HPDE6-E6E7 (cell line): Measurements from ENCODE around the gene WDR12.
"Not testable (repeated sequence)": the region's sequence is repeated elsewhere in the genome, so short reads cannot be mapped to it uniquely, and the experiment has no call there.

Experiments
- DNase-seq: peaks from one replicate; pipeline ENCODE4 v3.0.0; 2011; ENCODE audit warnings: missing footprints; ENCODE audit errors: extremely low spot score

The WDR12 gene

DNA sequence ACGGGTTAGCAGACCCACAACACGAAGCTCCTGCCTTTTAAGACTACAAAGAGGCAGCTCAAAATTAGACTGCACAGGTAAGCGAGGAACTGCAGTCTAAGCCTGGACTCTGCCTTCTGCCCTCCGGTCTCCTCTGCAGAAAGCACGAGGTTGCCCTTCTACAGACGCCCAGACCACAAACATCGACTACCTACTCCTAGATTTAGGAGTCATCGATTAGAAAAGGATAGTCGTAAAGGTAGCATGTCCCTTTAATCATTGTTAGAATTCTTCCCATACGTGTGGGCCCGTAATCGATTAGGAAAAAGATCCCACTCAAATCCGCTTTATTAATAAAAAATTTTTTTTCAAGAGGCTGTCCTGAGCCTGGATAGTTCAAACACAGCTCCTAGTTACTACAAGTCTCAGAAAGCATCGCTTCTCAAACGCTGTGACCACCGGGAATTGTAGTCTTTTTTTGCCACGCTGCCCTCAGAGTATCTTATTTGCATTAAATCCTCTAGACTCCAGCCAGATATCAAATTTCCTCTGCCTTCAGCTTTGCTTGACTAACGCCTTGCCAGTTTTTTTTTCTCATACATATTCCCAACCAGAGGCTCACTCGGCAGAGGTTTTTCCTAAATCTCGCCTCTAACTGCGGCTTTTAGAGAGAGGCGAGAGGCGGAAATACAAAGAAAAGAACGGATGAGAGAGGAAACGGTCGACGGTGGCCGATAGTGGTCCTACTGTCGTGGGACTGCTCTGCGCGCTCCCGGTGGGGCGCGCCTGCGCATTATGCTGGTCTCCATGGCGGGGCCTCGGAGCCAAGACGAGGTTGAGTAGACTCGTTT, at the start of gene WDR12, which contains the start of gene CARF:
Gene WDR12, minus strand, starts transcription at position 162 of the 830 bp plus-strand sequence. CDS start 197 bp downstream, outside the sequence.
Gene CARF, plus strand, starts transcription at position 764 of the 830 bp plus-strand sequence. CDS start 29,628 bp downstream, outside the sequence.
- peak; percentile 81 for DNase-seq

DNA sequence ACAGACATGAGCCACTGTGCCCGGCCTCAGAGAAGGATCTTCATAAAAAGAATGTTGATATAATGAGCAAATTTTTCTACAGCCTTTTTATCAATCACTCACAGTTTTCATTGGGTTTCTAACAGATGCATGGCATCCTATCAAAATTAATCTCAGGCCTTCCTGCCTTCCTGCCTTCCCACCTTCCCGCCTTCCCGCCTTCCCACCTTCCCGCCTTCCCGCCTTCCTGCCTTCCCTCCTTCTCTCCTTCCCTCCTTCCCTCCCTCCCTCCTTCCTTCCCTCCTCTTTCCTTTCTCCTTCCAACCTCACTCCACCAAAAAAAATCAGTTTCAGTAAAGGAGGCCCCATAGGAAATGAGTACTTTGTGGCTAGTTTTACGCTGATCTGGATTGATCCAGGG, 49.1 kb upstream of the WDR12 start:
- no peak for DNase-seq

- no peak for DNase-seq
Measured at GRCh38 chr2:202950592-202950991, 39.1 kb upstream of the WDR12 start.

- not testable (repeated sequence) for DNase-seq
Measured at GRCh38 chr2:202949333-202949732, 37.9 kb upstream of the WDR12 start.

DNA sequence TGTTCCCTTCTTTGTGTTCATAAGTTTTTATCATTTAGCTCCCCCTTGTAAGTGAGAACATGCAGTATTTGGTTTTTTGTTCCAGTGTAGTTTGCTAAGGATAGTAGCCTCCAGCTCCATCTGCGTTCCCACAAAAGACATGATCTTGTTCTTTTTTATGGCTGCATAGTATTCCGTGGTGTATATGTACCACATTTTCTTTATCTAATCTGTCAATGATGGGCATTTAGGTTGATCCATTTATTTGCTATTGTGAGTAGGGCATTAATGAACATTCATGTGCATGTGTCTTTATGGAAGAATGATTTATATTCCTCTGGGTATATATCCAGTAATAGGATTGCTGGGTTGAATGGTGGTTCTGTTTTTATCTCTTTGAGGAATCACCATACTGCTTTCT, 34.0 kb upstream of the WDR12 start:
- no peak for DNase-seq

DNA sequence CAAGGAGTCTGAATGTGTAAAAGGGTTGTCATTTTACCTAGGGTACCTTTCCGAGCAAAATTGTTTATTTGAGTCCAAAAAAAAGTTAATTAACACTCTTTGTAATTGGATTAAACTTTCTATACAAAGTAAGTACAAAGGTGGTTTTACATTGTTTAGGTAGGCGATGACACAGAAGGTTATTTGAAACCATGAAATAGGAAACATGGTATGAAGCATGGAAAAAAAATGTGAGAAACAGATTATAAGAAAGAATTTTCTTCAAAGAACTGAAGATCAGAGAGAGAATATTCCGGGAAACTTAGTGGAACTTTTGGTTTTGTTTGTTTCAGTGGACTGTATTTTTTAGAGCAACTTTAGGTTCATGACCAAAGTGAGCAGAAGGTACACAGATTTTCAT, 33.3 kb upstream of the WDR12 start:
- no peak for DNase-seq

DNA sequence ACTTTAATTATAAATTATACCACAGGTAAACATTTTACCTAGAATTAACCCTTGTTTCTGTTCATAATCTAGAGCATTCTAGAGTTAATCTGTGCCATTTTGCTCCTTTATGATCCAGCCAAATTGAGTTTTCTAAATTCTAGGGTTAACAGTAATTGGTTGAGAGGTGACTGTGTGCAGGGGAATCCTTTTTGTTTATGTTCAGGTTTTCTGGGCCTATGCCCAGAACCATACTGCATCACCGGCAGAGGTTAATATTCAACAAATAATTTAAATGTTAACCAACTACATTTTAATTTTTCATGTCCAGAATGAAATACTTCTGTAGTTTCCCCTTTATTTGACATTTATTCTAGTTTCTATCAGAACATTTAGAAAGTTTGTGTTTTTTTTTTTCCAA, 32.9 kb upstream of the WDR12 start:
- DNase-seq = no peak

DNA sequence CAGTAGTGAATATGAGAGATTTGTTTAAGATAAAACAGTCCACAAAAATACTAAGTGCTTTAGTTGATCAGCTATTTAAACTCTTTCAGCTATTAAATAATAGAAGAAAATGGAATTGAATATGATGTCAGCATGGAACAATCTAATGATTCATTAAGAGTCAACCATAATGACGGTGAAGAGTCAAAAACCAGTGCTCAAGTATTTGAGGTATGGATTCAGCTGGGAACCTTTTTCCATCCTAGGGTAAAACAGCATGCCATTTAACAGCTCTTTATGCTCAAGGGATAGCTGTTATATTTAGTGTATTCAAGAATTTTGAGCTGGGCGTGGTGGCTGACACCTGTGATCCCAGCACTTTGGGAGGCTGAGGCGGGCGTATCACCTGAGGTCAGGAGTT, 30.3 kb upstream of the WDR12 start:
- DNase-seq = no peak

GRCh38 chr2:202938960-202939359, 27.5 kb upstream of the WDR12 start:
- DNase-seq = no peak

- DNase-seq = no peak
Measured at GRCh38 chr2:202934456-202934855, 23.0 kb upstream of the WDR12 start.

DNA sequence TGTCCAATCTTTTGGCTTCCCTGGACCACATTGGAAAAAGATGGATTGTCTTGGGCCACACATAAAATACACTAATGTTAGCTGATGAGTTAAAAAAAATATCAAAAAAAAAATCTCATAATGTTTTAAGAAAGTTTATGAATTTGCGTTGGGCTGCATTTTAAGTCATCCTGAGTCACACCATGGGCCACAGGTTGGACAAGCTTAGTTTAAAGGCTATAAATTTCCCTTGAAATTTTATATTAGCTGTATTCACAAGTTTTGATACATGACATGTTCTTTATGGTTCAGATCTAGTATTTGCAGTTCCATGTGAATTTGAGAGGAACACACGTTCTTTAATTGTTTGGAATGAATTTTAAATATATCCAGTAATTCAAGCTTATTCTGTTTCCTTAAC, 22.5 kb upstream of the WDR12 start:
- no peak for DNase-seq

DNA sequence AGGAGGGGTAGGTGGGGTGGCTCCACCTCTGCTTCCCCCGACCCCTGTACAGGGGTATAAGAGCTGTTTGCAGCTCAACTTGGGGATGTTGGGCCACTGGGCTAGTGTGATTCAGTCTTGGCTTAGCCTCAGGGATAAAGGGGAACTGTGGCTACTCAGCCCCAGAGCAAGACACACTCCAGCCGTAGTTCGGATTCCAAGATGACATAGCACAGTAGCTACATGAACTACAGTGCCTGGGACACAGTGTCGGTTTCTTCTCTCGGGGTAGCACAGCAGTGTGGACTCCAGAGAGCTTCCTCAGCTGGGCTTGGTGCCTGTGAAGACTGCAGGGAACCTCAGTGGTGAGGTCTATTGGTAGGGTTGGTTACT, 21.7 kb upstream of the WDR12 start:
- no peak for DNase-seq

GRCh38 chr2:202932425-202933138, 21.1 kb upstream of the WDR12 start:
- peak; percentile 57 for DNase-seq

GRCh38 chr2:202918860-202919259, 7.4 kb upstream of the WDR12 start:
- DNase-seq = no peak

DNA sequence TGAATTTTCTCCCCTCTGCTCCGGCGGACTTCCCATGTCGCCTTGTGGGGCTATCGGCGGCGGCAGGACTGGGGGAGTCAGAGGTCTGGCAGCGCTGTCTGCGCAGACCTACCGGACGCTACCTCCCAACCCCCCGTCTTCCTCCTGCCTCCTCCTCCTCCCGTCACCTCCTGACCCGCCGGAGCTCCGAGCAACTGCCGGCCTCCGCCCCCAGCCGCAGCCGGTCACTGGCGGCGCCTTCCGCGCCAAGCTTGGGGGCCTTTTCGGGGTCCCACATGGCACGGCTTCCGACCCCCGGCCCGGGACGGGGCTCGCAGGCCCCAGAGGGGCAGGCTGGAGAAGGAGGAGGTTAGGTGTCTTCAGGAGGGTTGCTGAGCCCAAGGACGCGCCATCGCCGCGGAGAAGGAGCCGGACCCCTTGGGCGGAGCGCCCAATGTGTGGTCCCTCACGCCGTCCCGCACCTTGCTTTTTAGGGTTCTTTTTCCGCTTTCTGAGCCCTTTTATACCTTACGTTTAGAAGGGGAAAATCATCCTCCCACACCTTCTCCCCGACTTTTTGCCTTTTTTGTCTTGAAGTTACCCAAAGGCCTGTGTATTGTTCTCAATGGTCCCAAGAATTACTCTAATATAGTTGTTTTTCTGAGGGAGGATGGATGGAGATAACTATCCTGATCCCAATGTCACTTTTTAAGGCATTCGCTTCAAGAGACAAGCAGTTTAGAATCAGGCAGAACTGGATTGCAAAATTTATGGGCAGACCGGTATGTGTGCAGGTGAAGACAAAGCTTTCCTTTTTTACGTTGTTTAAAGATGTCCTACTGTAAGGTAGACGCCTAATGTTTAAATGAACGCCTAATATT, 1.1 kb upstream of the WDR12 start:
- not testable (repeated sequence) for DNase-seq

- no peak for DNase-seq
Measured at GRCh38 chr2:202911203-202911511, 316 bp downstream of the WDR12 start.

- DNase-seq = no peak
Measured at GRCh38 chr2:202910698-202911097, 775 bp downstream of the WDR12 start.

DNA sequence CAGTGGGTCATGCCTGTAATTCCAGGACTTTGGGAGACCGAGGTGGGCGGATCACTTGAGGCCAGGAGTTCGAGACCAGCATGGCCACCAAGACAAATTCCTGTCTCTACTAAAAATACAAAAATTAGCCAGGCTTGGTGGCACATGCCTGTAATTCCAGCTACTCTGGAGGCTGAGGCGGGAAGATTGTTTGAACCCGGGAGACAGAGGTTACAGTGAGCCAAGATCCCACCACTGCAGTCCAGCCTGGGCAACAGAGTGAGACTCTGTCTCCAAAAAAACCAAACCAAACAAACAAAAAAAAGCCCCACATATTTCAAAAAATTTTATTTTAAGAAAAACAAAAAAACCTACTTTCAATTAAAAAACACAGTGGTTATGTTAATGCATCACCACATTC, 1.2 kb downstream of the WDR12 start:
- not testable (repeated sequence) for DNase-seq

DNA sequence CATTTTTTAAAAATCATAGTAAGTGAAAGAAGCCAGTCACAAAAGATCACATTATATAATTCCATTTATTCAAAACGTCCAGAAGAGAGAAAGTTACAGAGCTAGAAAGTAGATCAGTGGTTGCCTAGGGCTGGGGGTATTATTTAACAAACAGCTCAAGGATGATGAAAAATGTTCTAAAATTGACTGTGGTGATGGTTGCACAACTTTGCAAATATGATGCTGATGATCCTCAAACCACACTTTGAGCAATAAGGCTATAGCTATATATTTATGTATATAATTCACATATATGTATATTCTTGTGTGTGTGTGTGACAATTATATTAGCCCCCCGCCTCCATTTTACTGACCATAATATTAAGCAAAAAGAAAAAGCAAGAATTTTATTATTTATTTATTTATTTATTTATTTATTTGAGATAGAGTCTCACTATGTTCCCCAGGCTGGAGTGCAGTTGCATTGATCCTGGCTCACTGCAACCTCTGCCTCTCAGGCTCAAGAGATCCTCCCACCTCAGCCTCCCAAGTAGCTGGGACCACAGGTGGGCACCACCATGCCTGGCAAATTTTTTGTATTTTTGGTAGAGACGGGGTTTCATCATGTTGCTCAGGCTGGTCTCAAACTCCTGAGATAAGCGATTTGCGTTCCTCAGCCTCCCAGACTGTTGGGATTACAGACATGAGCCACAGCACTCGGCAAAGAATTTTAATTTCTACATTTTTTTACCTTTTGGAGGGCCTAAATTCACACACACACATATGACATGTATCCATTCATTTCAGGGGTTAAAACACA, 1.9 kb downstream of the WDR12 start:
- no peak for DNase-seq

DNA sequence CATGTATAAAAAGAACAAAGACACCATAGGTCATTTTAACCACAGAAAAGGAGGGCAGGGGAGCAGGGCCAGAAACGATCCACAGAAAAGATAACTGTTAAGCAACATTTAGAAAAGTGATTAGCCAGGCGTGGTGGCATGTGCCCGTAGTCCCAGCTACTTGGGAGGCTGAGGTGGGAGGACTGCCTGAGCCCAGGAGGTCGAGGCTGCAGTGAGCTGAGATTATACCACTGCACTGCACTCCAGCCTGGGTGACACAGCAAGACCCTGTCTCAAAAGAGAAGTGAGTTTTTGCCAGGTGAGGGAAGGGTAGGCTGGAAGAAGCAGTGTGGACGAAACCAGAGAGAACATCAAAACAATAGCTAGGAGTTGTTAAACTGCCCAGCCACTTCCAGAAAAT, 3.3 kb downstream of the WDR12 start:
- DNase-seq = no peak

GRCh38 chr2:202905507-202905906, 6.0 kb downstream of the WDR12 start:
- DNase-seq = not testable (repeated sequence)
